CD4-positive, alpha-beta T cell (primary cell): ENCODE measurements around the gene MFN2. TPM values are rescaled to one million over a fixed set of nuclear protein-coding genes. Genes with fewer than 3 reads are reported as not detected.
"Not testable (repeated sequence)": the region's sequence is repeated elsewhere in the genome, so short reads cannot be mapped to it uniquely, and the experiment has no call there.

Source experiments
- ATAC-seq: fragments of 200-7000 bp; cut with Tn5 transposase; one replicate; pipeline ENCODE4 v1.10.0; 2022; ENCODE audit warnings: mild to moderate bottlenecking; ENCODE audit not compliant: poor library complexity
- CTCF ChIA-PET: fragments of 350-600 bp; sonication (Branson Sonifier 250); formaldehyde crosslinking; loops from one replicate; lab custom pipeline; 2021; ENCODE audit warnings: antibody characterized with exemption, inconsistent platforms; lab: Charles Lee
- POLR2A ChIA-PET: fragments of 350-600 bp; sonication (Branson Sonifier 250); formaldehyde crosslinking; loops from one replicate; lab custom pipeline; 2021; ENCODE audit warnings: antibody characterized with exemption, inconsistent platforms; lab: Charles Lee
- DNase-seq, 14 experiments: peaks; one replicate each; pipeline ENCODE4 v3.0.0-alpha.2; 2013 to 2020; ENCODE audit warnings: mixed read lengths in 2 of 14
- H3K27ac ChIP-seq, 2 donors: one replicate each; pipeline versions ENCODE4 v1.5.1 to v1.7.0; 2013; ENCODE audit warnings: low read length in 2 of 2, low read depth in 1 of 2, mild to moderate bottlenecking in 1 of 2
- H3K27me3 ChIP-seq, 2 experiments: 1 replicate in 1 of 2; 2 replicates in 1 of 2; pipeline versions ENCODE4 v1.6.1 to v1.7.0; 2013; ENCODE audit warnings: low read length in 2 of 2, control low read depth in 1 of 2, mild to moderate bottlenecking in 1 of 2, moderate library complexity in 1 of 2; ENCODE audit not compliant: insufficient read depth in 2 of 2, control insufficient read depth in 1 of 2
- H3K36me3 ChIP-seq: one replicate; pipeline ENCODE4 v1.6.1; 2013; ENCODE audit warnings: low read length, control low read depth; ENCODE audit not compliant: insufficient read depth
- H3K4me1 ChIP-seq: one replicate; pipeline ENCODE4 v1.6.1; 2013; ENCODE audit warnings: low read length, control low read depth; ENCODE audit not compliant: insufficient read depth
- H3K4me3 ChIP-seq: one replicate; pipeline ENCODE4 v1.5.1; 2013; ENCODE audit warnings: mild to moderate bottlenecking, low read length, moderate library complexity
- H3K9me3 ChIP-seq, 2 experiments: 1 replicate in 1 of 2; 2 replicates in 1 of 2; pipeline versions ENCODE4 v1.6.1 to v1.7.0; 2013; ENCODE audit warnings: low read length in 2 of 2, mild to moderate bottlenecking in 2 of 2, control low read depth in 1 of 2, moderate library complexity in 1 of 2; ENCODE audit not compliant: control insufficient read depth in 1 of 2, insufficient read depth in 1 of 2
- H3K27ac Mint-ChIP-seq: one replicate; pipeline ENCODE4 v1.8.0; 2020; ENCODE audit warnings: mixed read lengths
- H3K27me3 Mint-ChIP-seq: one replicate; pipeline ENCODE4 v1.8.0; 2021; ENCODE audit warnings: mixed read lengths
- H3K36me3 Mint-ChIP-seq: one replicate; pipeline ENCODE4 v1.8.0; 2021; ENCODE audit warnings: low read depth, mixed read lengths
- H3K4me1 Mint-ChIP-seq: one replicate; pipeline ENCODE4 v1.8.0; 2021; ENCODE audit warnings: low read depth, mixed read lengths
- H3K4me3 Mint-ChIP-seq: one replicate; pipeline ENCODE4 v1.8.0; 2020; ENCODE audit warnings: mild to moderate bottlenecking, mixed read lengths
- H3K9me3 Mint-ChIP-seq: one replicate; pipeline ENCODE4 v1.8.0; 2020; ENCODE audit warnings: mixed read lengths
- CTCF ChIP-seq: fragments of 200-600 bp; IDR thresholded peaks from one replicate; pipeline ENCODE4 v1.8.0; 2022; ENCODE audit warnings: antibody characterized with exemption, mild to moderate bottlenecking
- intact Hi-C, 2 experiments: fragments of 100-400 bp; cut with DNase I in 1 of 2; cut with micrococcal nuclease in 1 of 2; formaldehyde crosslinking; loops; one replicate each; pipeline versions ENCODE4 v1.15.1 to v1.9.0; 2023 to 2025; cut with DNase I, micrococcal nuclease
- total RNA-seq, 174 experiments: library from RNA in 2 of 174; stranded (reverse) in 2 of 174; gene quantifications; one replicate each; pipeline ENCODE4 v1.2.3 and lab custom pipeline; 2021 to 2026

MFN2 gene
- total RNA-seq, 2 experiments from 2014 or later: 33.0 to 38.1 TPM

- no peaks in the 10 kb centered on the region for H3K27me3 Mint-ChIP-seq
- Histone ChIP-seq H3K9me3 (no peaks in the 10 kb centered on the region), H3K36me3 (peaks cover 70% of the 10 kb centered on the region), H3K27ac (no peak overlapping the region), H3K27me3 (no peaks in the 10 kb centered on the region), H3K4me1 (no peaks in the 10 kb centered on the region), H3K4me3 (no peak overlapping the region)
- H3K27ac Mint-ChIP-seq: no peak overlapping the region
- POLR2A ChIA-PET: no interaction called here
- peaks cover 84% of the 10 kb centered on the region for H3K36me3 Mint-ChIP-seq
- H3K4me3 Mint-ChIP-seq: no peak overlapping the region
- no peaks in the 10 kb centered on the region for H3K4me1 Mint-ChIP-seq
- H3K9me3 Mint-ChIP-seq: no peaks in the 10 kb centered on the region
- CTCF ChIA-PET: no interaction called here
- DNase-seq (no peak), ATAC-seq (no peak)
- intact Hi-C loops: no loop called here
- no peak for TF ChIP-seq CTCF
Observed at GRCh38 chr1:12005488-12006166, 25.4 kb downstream of the MFN2 start.

- H3K27ac ChIP-seq: no peak overlapping the region
- H3K36me3 Mint-ChIP-seq: peaks cover 86% of the 10 kb centered on the region
Observed at GRCh38 chr1:12006167-12006921, 26.1 kb downstream of the MFN2 start.

GRCh38 chr1:12007204-12007603 is 27.0 kb downstream of the MFN2 start:
- DNase-seq: no peak
- Mint-ChIP-seq H3K4me3 (no peak overlapping the region), H3K27ac (no peak overlapping the region), H3K27me3 (no peaks in the 10 kb centered on the region), H3K9me3 (no peaks in the 10 kb centered on the region), H3K4me1 (no peaks in the 10 kb centered on the region), H3K36me3 (peaks cover 86% of the 10 kb centered on the region)
- Histone ChIP-seq H3K9me3 (no peaks in the 10 kb centered on the region), H3K4me3 (no peak overlapping the region), H3K4me1 (no peaks in the 10 kb centered on the region), H3K27ac (no peak overlapping the region), H3K36me3 (peaks cover 76% of the 10 kb centered on the region), H3K27me3 (no peaks in the 10 kb centered on the region)
- TF ChIP-seq CTCF: no peak
- ChIA-PET POLR2A (no interaction called here), CTCF (no interaction called here)
- intact Hi-C loops: no loop called here
- no peak for ATAC-seq

More at GRCh38 chr1:12006167-12006921, 26.1 kb downstream of the MFN2 start:
- H3K36me3 ChIP-seq: peaks cover 76% of the 10 kb centered on the region
- TF ChIP-seq CTCF: no peak
- ChIA-PET POLR2A (no interaction called here), CTCF (no interaction called here)
- no peaks in the 10 kb centered on the region for H3K27me3 Mint-ChIP-seq
- DNase-seq (no peak), ATAC-seq (no peak)
- no peak overlapping the region for H3K4me3 ChIP-seq
- H3K27ac Mint-ChIP-seq: no peak overlapping the region
- H3K9me3 Mint-ChIP-seq: no peaks in the 10 kb centered on the region
- H3K4me1 ChIP-seq: no peaks in the 10 kb centered on the region
- no peaks in the 10 kb centered on the region for H3K27me3 ChIP-seq
- intact Hi-C loops: no loop called here
- H3K9me3 ChIP-seq: no peaks in the 10 kb centered on the region
- H3K4me1 Mint-ChIP-seq: no peaks in the 10 kb centered on the region
- no peak overlapping the region for H3K4me3 Mint-ChIP-seq

- H3K4me3 Mint-ChIP-seq, H3K4me1 Mint-ChIP-seq, H3K27me3 ChIP-seq, H3K9me3 ChIP-seq, H3K27me3 Mint-ChIP-seq, H3K4me1 ChIP-seq, H3K4me3 ChIP-seq, H3K9me3 Mint-ChIP-seq, intact Hi-C loops, DNase-seq, H3K27ac Mint-ChIP-seq, POLR2A ChIA-PET, H3K27ac ChIP-seq, ATAC-seq, CTCF ChIA-PET: not testable (repeated sequence)
- peaks cover 86% of the 10 kb centered on the region for H3K36me3 Mint-ChIP-seq
- peaks cover 73% of the 10 kb centered on the region for H3K36me3 ChIP-seq
Observed at GRCh38 chr1:12008355-12008754, 28.1 kb downstream of the MFN2 start.
